SHP77 treated with DMSO at 0.1 percent for 48 hours (cell line): Measurements from ENCODE around the gene HSD3B7.
A peak's percentile ranks its signal among the peaks of the same experiment; 100 is the strongest.

ENCODE experiments used
- DNase-seq: peaks from one replicate; lab custom pipeline; 2025; lab: John Stamatoyannopoulos, UW

Gene HSD3B7

GRCh38 chr16:30956601-30957455, 28.2 kb upstream of the HSD3B7 start:
- DNase-seq = peak; percentile 65

GRCh38 chr16:30957456-30958174, 27.4 kb upstream of the HSD3B7 start, which contains the start of gene SETD1A:
TSS of gene SETD1A (plus strand) at chr16:30957754. CDS start at chr16:30958732, 978 bp downstream.
- peak; percentile 82 for DNase-seq

GRCh38 chr16:30958175-30959079, 26.6 kb upstream of the HSD3B7 start:
- DNase-seq = no peak

GRCh38 chr16:30961384-30961783, 23.6 kb upstream of the HSD3B7 start:
- no peak for DNase-seq

GRCh38 chr16:30963925-30964511, 21.0 kb upstream of the HSD3B7 start:
- DNase-seq = no peak

GRCh38 chr16:30964574-30965226, 20.3 kb upstream of the HSD3B7 start:
- no peak for DNase-seq

- DNase-seq = no peak
Measured at GRCh38 chr16:30965436-30965835, 19.6 kb upstream of the HSD3B7 start.

GRCh38 chr16:30966033-30966619, 18.9 kb upstream of the HSD3B7 start:
- DNase-seq = no peak

- DNase-seq = no peak
Measured at GRCh38 chr16:30967795-30968194, 17.2 kb upstream of the HSD3B7 start.

- no peak for DNase-seq
Measured at GRCh38 chr16:30969246-30969842, 15.7 kb upstream of the HSD3B7 start.

GRCh38 chr16:30971298-30971697, 13.7 kb upstream of the HSD3B7 start:
- DNase-seq = no peak

- no peak for DNase-seq
Measured at GRCh38 chr16:30972872-30973271, 12.1 kb upstream of the HSD3B7 start.

- DNase-seq = no peak
Measured at GRCh38 chr16:30974348-30974747, 10.7 kb upstream of the HSD3B7 start.

GRCh38 chr16:30976486-30976885, 8.5 kb upstream of the HSD3B7 start:
- no peak for DNase-seq

GRCh38 chr16:30977502-30977901, 7.5 kb upstream of the HSD3B7 start:
- DNase-seq = no peak

- no peak for DNase-seq
Measured at GRCh38 chr16:30979170-30980022, 5.6 kb upstream of the HSD3B7 start.

GRCh38 chr16:30980023-30980371, 5.0 kb upstream of the HSD3B7 start:
- DNase-seq = no peak

GRCh38 chr16:30980434-30980833, 4.6 kb upstream of the HSD3B7 start:
- no peak for DNase-seq

GRCh38 chr16:30980959-30981358, 4.0 kb upstream of the HSD3B7 start:
- DNase-seq = no peak
